GM12878 (cell line): ENCODE measurements around the gene MDM1. TPM values are rescaled to one million over a fixed set of nuclear protein-coding genes. Genes with fewer than 3 reads are reported as not detected.

ENCODE experiments used
- ATAC-seq: fragments of 200-7000 bp; cut with Tn5 transposase; 3 replicates; pipeline ENCODE4 v1.9.1; 2020; ENCODE audit warnings: mild to moderate bottlenecking, moderate library complexity
- BruUV-seq: library from RNA; stranded (reverse); fragments of 400-500 nt; replicated peaks from 2 replicates; lab custom pipeline; 2021; lab: Mats Ljungman, UMichigan
- CTCF ChIA-PET: fragments of 300-600 bp; sonication (Branson Sonifier 250); formaldehyde crosslinking; extraction: SDS; loops from one replicate; lab custom pipeline; 2021; ENCODE audit warnings: inconsistent platforms; lab: Yijun Ruan, JAX
- POLR2A ChIA-PET: fragments of 350-600 bp; formaldehyde crosslinking; extraction: SDS; loops from one replicate; lab custom pipeline; 2021; ENCODE audit warnings: inconsistent platforms; lab: Charles Lee
- RAD21 ChIA-PET: fragments of 300-600 bp; sonication (Branson Sonifier 250); formaldehyde crosslinking; loops from one replicate; lab custom pipeline; 2023; ENCODE audit warnings: antibody characterized with exemption; ENCODE audit not compliant: unreplicated experiment; lab: Charles Lee
- SMC1A ChIA-PET: fragments of 300-600 bp; sonication (Branson Sonifier 250); formaldehyde crosslinking; loops from one replicate; lab custom pipeline; 2023; ENCODE audit not compliant: unreplicated experiment, uncharacterized antibody; lab: Charles Lee
- DNase-seq: peaks from one replicate; pipeline ENCODE4 v3.0.0-alpha.2; 2011; ENCODE audit warnings: low read depth, low spot score
- FAIRE-seq: peaks from 3 replicates; lab custom pipeline; 2011; peaks lifted over from hg19 to GRCh38; lab: Jason Lieb, UNC
- H2AFZ ChIP-seq: 2 replicates; pipeline ENCODE4 v1.6.0; 2011; ENCODE audit warnings: low read depth, low read length, control low read depth; ENCODE audit not compliant: control insufficient read depth
- H3K27ac ChIP-seq: 2 replicates; pipeline ENCODE4 v1.5.1; 2011; ENCODE audit warnings: control low read depth; ENCODE audit not compliant: control insufficient read depth, insufficient read depth
- H3K27me3 ChIP-seq, 2 experiments: replicated peaks in 1 of 2; 2 replicates each; pipeline versions ENCODE4 v1.6.0 to v1.6.1; 2011; ENCODE audit warnings: low read length in 1 of 2; ENCODE audit not compliant: control insufficient read depth in 2 of 2, insufficient read depth in 2 of 2
- H3K36me3 ChIP-seq, 2 experiments: 2 replicates each; pipeline ENCODE4 v1.5.1; 2011; ENCODE audit warnings: low read length in 1 of 2; ENCODE audit not compliant: control insufficient read depth in 2 of 2, insufficient read depth in 2 of 2
- H3K4me1 ChIP-seq: 2 replicates; pipeline ENCODE4 v1.6.1; 2011; ENCODE audit warnings: mild to moderate bottlenecking, low read length, moderate library complexity, mixed read lengths; ENCODE audit not compliant: control insufficient read depth, insufficient read depth
- H3K4me2 ChIP-seq: 2 replicates; pipeline ENCODE4 v1.6.0; 2011; ENCODE audit warnings: control low read depth; ENCODE audit not compliant: control insufficient read depth, insufficient read depth
- H3K4me3 ChIP-seq: fragments of 200-600 bp; sonication (generic); 2 replicates; pipeline ENCODE4 v1.5.1; 2016
- H3K79me2 ChIP-seq: 2 replicates; pipeline ENCODE4 v1.6.0; 2011; ENCODE audit warnings: low read length; ENCODE audit not compliant: control insufficient read depth, insufficient read depth
- H3K9ac ChIP-seq: 2 replicates; pipeline ENCODE4 v1.8.0; 2011; ENCODE audit warnings: low read length, control low read depth, mixed read lengths; ENCODE audit not compliant: control insufficient read depth, insufficient read depth
- H3K9me3 ChIP-seq: replicated peaks from 3 replicates; pipeline ENCODE4 v1.5.1; 2011; ENCODE audit warnings: mild to moderate bottlenecking, low read length; ENCODE audit not compliant: control insufficient read depth, insufficient read depth
- H4K20me1 ChIP-seq: 2 replicates; pipeline ENCODE4 v1.6.0; 2011; ENCODE audit not compliant: control insufficient read depth, insufficient read depth
- ATF7 ChIP-seq: fragments of 450-650 bp; IDR thresholded peaks from 2 replicates; pipeline ENCODE4 v1.6.1; 2016; ENCODE audit warnings: low read depth, mild to moderate bottlenecking
- JUNB ChIP-seq: IDR thresholded peaks from 2 replicates; pipeline ENCODE4 v1.6.1; 2016; ENCODE audit warnings: antibody characterized with exemption, mild to moderate bottlenecking
- MYB ChIP-seq: fragments of 150-350 bp; IDR thresholded peaks from 2 replicates; pipeline ENCODE4 v1.6.1; 2014; ENCODE audit warnings: mild to moderate bottlenecking, low read depth, low read length, borderline replicate concordance
- NFIC ChIP-seq: IDR thresholded peaks from 2 replicates; pipeline ENCODE4 v1.6.1; 2012; ENCODE audit warnings: low read depth, mild to moderate bottlenecking, inconsistent platforms, low read length, moderate library complexity
- POU2F2 ChIP-seq: IDR thresholded peaks from 3 replicates; pipeline ENCODE4 v1.6.1; 2011; ENCODE audit warnings: low read depth, mild to moderate bottlenecking, low read length, borderline replicate concordance
- ZNF207 ChIP-seq: fragments of 450-650 bp; IDR thresholded peaks from 2 replicates; pipeline ENCODE4 v1.6.1; 2014; ENCODE audit warnings: antibody characterized with exemption, mild to moderate bottlenecking, borderline replicate concordance
- WGBS: methylation state at CpG from one replicate; pipeline ENCODE4 v1.1.6; 2016; ENCODE audit warnings: low lambda C conversion rate; ENCODE audit not compliant: insufficient replicate concordance, insufficient coverage; ENCODE audit errors: missing lambda C conversion rate; 5-methylcytosine and 5-hydroxymethylcytosine counted together
- in situ Hi-C: fragments of 300-500 bp; cut with MboI; formaldehyde crosslinking; loops from 9 replicates; pipeline ENCODE4 v1.14.3; 2018; ENCODE audit warnings: mixed read lengths
- intact Hi-C: fragments of 100-400 bp; cut with micrococcal nuclease; formaldehyde crosslinking; loops from one replicate; pipeline ENCODE4 v1.14.2; 2022; ENCODE audit not compliant: unreplicated experiment
- polyA plus RNA-seq, 11 experiments: library from polyadenylated mRNA; depleted of rRNA in 4 of 11; unstranded in 6 of 11; stranded (reverse) in 5 of 11; fragments of >200 nt; fragmentation: Nextera tagmentation in 4 of 11; fragmentation: Illumina TruSeq in 1 of 11; extraction: Ambion mirVana in 4 of 11; extraction: Trizol in 1 of 11; gene quantifications; 1 replicate in 1 of 11; 2 replicates in 10 of 11; pipeline versions ENCODE4 v1.2.1 to v1.2.3, GENCODE V29; 2011 to 2016; ENCODE audit warnings: inconsistent platforms in 2 of 11, missing spikeins in 2 of 11, low read depth in 1 of 11
- total RNA-seq, 4 experiments: library from RNA; depleted of rRNA in 3 of 4; stranded (reverse); fragments of >200 nt in 3 of 4; fragmentation: Illumina TruSeq in 1 of 4; extraction: Trizol in 1 of 4; gene quantifications; 2 replicates each; pipeline versions ENCODE4 v1.2.1 to v1.2.3, GENCODE V29; 2013 to 2021
- TF ChIP-seq, protein P1 (sequence below): fragments of 450-650 bp; IDR thresholded peaks from 2 replicates; pipeline ENCODE4 v1.6.1; 2017; ENCODE audit warnings: mild to moderate bottlenecking, moderate library complexity
- TF ChIP-seq, protein P2 (sequence below): fragments of 450-650 bp; formaldehyde crosslinking; IDR thresholded peaks from 2 replicates; pipeline ENCODE4 v1.4.0; 2020; ENCODE audit warnings: mild to moderate bottlenecking, moderate library complexity

MDM1 gene
- total and polyA plus RNA-seq, 10 of the 15 experiments (the other 5 are each of a cell fraction or from before 2014, with no cell fraction given): 10.1 to 25.3 (median 16.5) TPM

- no TSS peak for BruUV-seq
- Histone ChIP-seq H3K9me3 (no peaks in the 10 kb centered on the region), H3K36me3 (no peaks in the 10 kb centered on the region), H3K79me2 (no peaks in the 10 kb centered on the region), H3K27me3 (no peaks in the 10 kb centered on the region), H2AFZ (no peak overlapping the region), H4K20me1 (no peaks in the 10 kb centered on the region), H3K4me3 (no peak overlapping the region), H3K4me2 (no peak overlapping the region), H3K9ac (no peak overlapping the region), H3K4me1 (peaks cover 7% of the 10 kb centered on the region), H3K27ac (no peak overlapping the region)
- ChIA-PET CTCF (interaction anchor here (1.0 kb wide), 1 partner anchor 61 kb away, joined by 3 read pairs; no protein-coding TSS in a partner anchor), POLR2A (no interaction called here), SMC1A (interaction anchor here (0.6 to 1.4 kb wide), 4 partner anchors 9 to 147 kb away, joined by 3 to 8 read pairs (median 4); no protein-coding TSS in a partner anchor), RAD21 (interaction anchor here (1.0 kb wide), 2 partner anchors 24 to 156 kb away, joined by 3 read pairs; no protein-coding TSS in a partner anchor)
- DNase-seq: no peak
- intact Hi-C loops (no loop called here), in situ Hi-C loops (no loop called here)
- no peak for ATAC-seq
- TF ChIP-seq MYB: no peak
- no peak for TF ChIP-seq ATF7
- no peak for TF ChIP-seq ZNF207
- no peak for TF ChIP-seq NFIC
- TF ChIP-seq POU2F2: no peak
- TF ChIP-seq JUNB: no peak
- no peak for FAIRE-seq
Measured at GRCh38 chr12:68293347-68293746, 38.8 kb downstream of the MDM1 start.

GRCh38 chr12:68292151-68292943 lies 39.8 kb downstream of the MDM1 start:
- in situ Hi-C loops (no loop called here), intact Hi-C loops (no loop called here)
- H3K79me2 ChIP-seq: no peaks in the 10 kb centered on the region
- no peak overlapping the region for H3K9ac ChIP-seq
- SMC1A ChIA-PET: interaction anchor here (0.6 to 3.2 kb wide), 10 partner anchors 11 to 148 kb away, joined by 3 to 17 read pairs (median 4); no protein-coding TSS in a partner anchor
- H3K9me3 ChIP-seq: no peaks in the 10 kb centered on the region
- H2AFZ ChIP-seq: no peak overlapping the region
- H3K27ac ChIP-seq: no peak overlapping the region
- H3K36me3 ChIP-seq: no peaks in the 10 kb centered on the region
- POLR2A ChIA-PET: no interaction called here
- H3K27me3 ChIP-seq: no peaks in the 10 kb centered on the region
- H3K4me3 ChIP-seq: no peak overlapping the region
- RAD21 ChIA-PET: interaction anchor here (1.0 kb wide), 2 partner anchors 15 to 25 kb away, joined by 3 read pairs; no protein-coding TSS in a partner anchor
- ATAC-seq (no peak), DNase-seq (no peak), FAIRE-seq (no peak)
- CTCF ChIA-PET: interaction anchor here (1.0 to 2.4 kb wide), 4 partner anchors 13 to 60 kb away, joined by 3 to 18 read pairs (median 4); no protein-coding TSS in a partner anchor
- WGBS: 63% methylated on average over 9 of the region's 9 CpGs
- no peaks in the 10 kb centered on the region for H4K20me1 ChIP-seq
- peaks cover 7% of the 10 kb centered on the region for H3K4me1 ChIP-seq
- H3K4me2 ChIP-seq: no peak overlapping the region
- BruUV-seq: no TSS peak
- TF ChIP-seq, protein P1, sequence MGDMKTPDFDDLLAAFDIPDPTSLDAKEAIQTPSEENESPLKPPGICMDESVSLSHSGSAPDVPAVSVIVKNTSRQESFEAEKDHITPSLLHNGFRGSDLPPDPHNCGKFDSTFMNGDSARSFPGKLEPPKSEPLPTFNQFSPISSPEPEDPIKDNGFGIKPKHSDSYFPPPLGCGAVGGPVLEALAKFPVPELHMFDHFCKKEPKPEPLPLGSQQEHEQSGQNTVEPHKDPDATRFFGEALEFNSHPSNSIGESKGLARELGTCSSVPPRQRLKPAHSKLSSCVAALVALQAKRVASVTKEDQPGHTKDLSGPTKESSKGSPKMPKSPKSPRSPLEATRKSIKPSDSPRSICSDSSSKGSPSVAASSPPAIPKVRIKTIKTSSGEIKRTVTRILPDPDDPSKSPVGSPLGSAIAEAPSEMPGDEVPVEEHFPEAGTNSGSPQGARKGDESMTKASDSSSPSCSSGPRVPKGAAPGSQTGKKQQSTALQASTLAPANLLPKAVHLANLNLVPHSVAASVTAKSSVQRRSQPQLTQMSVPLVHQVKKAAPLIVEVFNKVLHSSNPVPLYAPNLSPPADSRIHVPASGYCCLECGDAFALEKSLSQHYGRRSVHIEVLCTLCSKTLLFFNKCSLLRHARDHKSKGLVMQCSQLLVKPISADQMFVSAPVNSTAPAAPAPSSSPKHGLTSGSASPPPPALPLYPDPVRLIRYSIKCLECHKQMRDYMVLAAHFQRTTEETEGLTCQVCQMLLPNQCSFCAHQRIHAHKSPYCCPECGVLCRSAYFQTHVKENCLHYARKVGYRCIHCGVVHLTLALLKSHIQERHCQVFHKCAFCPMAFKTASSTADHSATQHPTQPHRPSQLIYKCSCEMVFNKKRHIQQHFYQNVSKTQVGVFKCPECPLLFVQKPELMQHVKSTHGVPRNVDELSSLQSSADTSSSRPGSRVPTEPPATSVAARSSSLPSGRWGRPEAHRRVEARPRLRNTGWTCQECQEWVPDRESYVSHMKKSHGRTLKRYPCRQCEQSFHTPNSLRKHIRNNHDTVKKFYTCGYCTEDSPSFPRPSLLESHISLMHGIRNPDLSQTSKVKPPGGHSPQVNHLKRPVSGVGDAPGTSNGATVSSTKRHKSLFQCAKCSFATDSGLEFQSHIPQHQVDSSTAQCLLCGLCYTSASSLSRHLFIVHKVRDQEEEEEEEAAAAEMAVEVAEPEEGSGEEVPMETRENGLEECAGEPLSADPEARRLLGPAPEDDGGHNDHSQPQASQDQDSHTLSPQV: no peak
- TF ChIP-seq, protein P2, sequence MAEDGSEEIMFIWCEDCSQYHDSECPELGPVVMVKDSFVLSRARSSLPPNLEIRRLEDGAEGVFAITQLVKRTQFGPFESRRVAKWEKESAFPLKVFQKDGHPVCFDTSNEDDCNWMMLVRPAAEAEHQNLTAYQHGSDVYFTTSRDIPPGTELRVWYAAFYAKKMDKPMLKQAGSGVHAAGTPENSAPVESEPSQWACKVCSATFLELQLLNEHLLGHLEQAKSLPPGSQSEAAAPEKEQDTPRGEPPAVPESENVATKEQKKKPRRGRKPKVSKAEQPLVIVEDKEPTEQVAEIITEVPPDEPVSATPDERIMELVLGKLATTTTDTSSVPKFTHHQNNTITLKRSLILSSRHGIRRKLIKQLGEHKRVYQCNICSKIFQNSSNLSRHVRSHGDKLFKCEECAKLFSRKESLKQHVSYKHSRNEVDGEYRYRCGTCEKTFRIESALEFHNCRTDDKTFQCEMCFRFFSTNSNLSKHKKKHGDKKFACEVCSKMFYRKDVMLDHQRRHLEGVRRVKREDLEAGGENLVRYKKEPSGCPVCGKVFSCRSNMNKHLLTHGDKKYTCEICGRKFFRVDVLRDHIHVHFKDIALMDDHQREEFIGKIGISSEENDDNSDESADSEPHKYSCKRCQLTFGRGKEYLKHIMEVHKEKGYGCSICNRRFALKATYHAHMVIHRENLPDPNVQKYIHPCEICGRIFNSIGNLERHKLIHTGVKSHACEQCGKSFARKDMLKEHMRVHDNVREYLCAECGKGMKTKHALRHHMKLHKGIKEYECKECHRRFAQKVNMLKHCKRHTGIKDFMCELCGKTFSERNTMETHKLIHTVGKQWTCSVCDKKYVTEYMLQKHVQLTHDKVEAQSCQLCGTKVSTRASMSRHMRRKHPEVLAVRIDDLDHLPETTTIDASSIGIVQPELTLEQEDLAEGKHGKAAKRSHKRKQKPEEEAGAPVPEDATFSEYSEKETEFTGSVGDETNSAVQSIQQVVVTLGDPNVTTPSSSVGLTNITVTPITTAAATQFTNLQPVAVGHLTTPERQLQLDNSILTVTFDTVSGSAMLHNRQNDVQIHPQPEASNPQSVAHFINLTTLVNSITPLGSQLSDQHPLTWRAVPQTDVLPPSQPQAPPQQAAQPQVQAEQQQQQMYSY (CRISPR knock-in tag): no peak
